CD4-positive, alpha-beta memory T cell (primary cell): ENCODE results near the gene FSTL4. TPM values are rescaled to one million over a fixed set of nuclear protein-coding genes. Genes with fewer than 3 reads are reported as not detected.

Source experiments
- CTCF ChIA-PET: fragments of 350-600 bp; sonication (Branson Sonifier 250); formaldehyde crosslinking; loops from one replicate; lab custom pipeline; 2021; ENCODE audit warnings: inconsistent platforms; ENCODE audit not compliant: partially characterized antibody; lab: Charles Lee
- POLR2A ChIA-PET: fragments of 350-600 bp; sonication (Branson Sonifier 250); formaldehyde crosslinking; loops from one replicate; lab custom pipeline; 2021; ENCODE audit not compliant: partially characterized antibody; lab: Charles Lee
- DNase-seq, 5 donors: peaks; one replicate each; pipeline versions ENCODE4 v3.0.0 to v3.0.0-alpha.2; 2020 to 2022; ENCODE audit warnings: mixed read lengths in 1 of 5
- H3K27ac ChIP-seq: one replicate; pipeline ENCODE4 v1.7.0; 2013; ENCODE audit warnings: low read depth, low read length
- H3K27me3 ChIP-seq: 2 replicates; pipeline ENCODE4 v1.7.0; 2013; ENCODE audit warnings: mild to moderate bottlenecking, low read length, moderate library complexity; ENCODE audit not compliant: insufficient read depth
- H3K36me3 ChIP-seq: 2 replicates; pipeline ENCODE4 v1.7.0; 2013; ENCODE audit warnings: mild to moderate bottlenecking, low read length, moderate library complexity; ENCODE audit not compliant: insufficient read depth
- H3K4me1 ChIP-seq: 2 replicates; pipeline ENCODE4 v1.7.0; 2013; ENCODE audit warnings: mild to moderate bottlenecking, low read length, moderate library complexity; ENCODE audit not compliant: insufficient read depth
- H3K4me3 ChIP-seq, 2 donors: one replicate each; pipeline ENCODE4 v1.7.0; 2013; ENCODE audit warnings: low read length in 2 of 2, mild to moderate bottlenecking in 1 of 2
- H3K9me3 ChIP-seq, 2 donors: one replicate each; pipeline ENCODE4 v1.7.0; 2013; ENCODE audit warnings: low read length in 2 of 2, control low read depth in 1 of 2; ENCODE audit not compliant: control insufficient read depth in 1 of 2
- H3K27ac Mint-ChIP-seq, 7 donors: one replicate each; pipeline ENCODE4 v1.8.0; 2020 to 2021; ENCODE audit warnings: mixed read lengths in 7 of 7, mild to moderate bottlenecking in 6 of 7, inconsistent platforms in 3 of 7, moderate library complexity in 3 of 7
- H3K27me3 Mint-ChIP-seq, 2 donors: one replicate each; pipeline ENCODE4 v1.8.0; 2020 to 2021; ENCODE audit warnings: mixed read lengths in 2 of 2
- H3K36me3 Mint-ChIP-seq, 2 donors: one replicate each; pipeline ENCODE4 v1.8.0; 2020 to 2021; ENCODE audit warnings: mixed read lengths in 2 of 2, inconsistent platforms in 1 of 2, mild to moderate bottlenecking in 1 of 2
- H3K4me1 Mint-ChIP-seq, 4 donors: one replicate each; pipeline ENCODE4 v1.8.0; 2020 to 2021; ENCODE audit warnings: mixed read lengths in 4 of 4, mild to moderate bottlenecking in 1 of 4
- H3K4me3 Mint-ChIP-seq, 8 donors: one replicate each; pipeline ENCODE4 v1.8.0; 2020 to 2021; ENCODE audit warnings: mixed read lengths in 8 of 8, mild to moderate bottlenecking in 7 of 8, moderate library complexity in 6 of 8, inconsistent platforms in 3 of 8
- H3K9me3 Mint-ChIP-seq, 8 donors: one replicate each; pipeline ENCODE4 v1.8.0; 2020 to 2021; ENCODE audit warnings: mixed read lengths in 8 of 8, mild to moderate bottlenecking in 5 of 8, inconsistent platforms in 3 of 8, moderate library complexity in 1 of 8
- intact Hi-C: fragments of 100-400 bp; cut with micrococcal nuclease; formaldehyde crosslinking; loops from one replicate; pipeline ENCODE4 v1.15.1; 2023
- polyA plus RNA-seq, 2 donors: library from polyadenylated mRNA; unstranded; fragments of 300-500 nt; fragmentation: Illumina TruSeq; gene quantifications; one replicate each; pipeline ENCODE4 v1.2.3, GENCODE V29; 2021
- total RNA-seq, 2 experiments: library from RNA; stranded (reverse); gene quantifications; one replicate each; pipeline ENCODE4 v1.2.3, GENCODE V29; 2021

The FSTL4 gene
- total and polyA plus RNA-seq, 4 experiments from 2014 or later = not detected

- ChIA-PET CTCF (interaction anchor here (1.8 kb wide), 1 partner anchor 9 kb away, joined by 8 read pairs; no protein-coding TSS in a partner anchor), POLR2A (no interaction called here)
- Histone ChIP-seq H3K4me1 (no peaks in the 10 kb centered on the region), H3K36me3 (no peaks in the 10 kb centered on the region), H3K9me3 (no peaks in the 10 kb centered on the region), H3K27me3 (no peaks in the 10 kb centered on the region), H3K27ac (no peak overlapping the region), H3K4me3 (no peak overlapping the region)
- H3K4me1 Mint-ChIP-seq = no peaks in the 10 kb centered on the region
- intact Hi-C loops = no loop called here
- no peaks in the 10 kb centered on the region for H3K36me3 Mint-ChIP-seq
- H3K9me3 Mint-ChIP-seq = no peaks in the 10 kb centered on the region
- no peak overlapping the region for H3K4me3 Mint-ChIP-seq
- DNase-seq = no peak
- H3K27me3 Mint-ChIP-seq = no peaks in the 10 kb centered on the region
- no peak overlapping the region for H3K27ac Mint-ChIP-seq
These were observed 334.0 kb downstream of the FSTL4 start for GRCh38 chr5:133278317-133278716.

GRCh38 chr5:133277744-133278143 lies 334.6 kb downstream of the FSTL4 start:
- no peaks in the 10 kb centered on the region for H3K36me3 Mint-ChIP-seq
- H3K27me3 Mint-ChIP-seq = no peaks in the 10 kb centered on the region
- CTCF ChIA-PET = interaction anchor here (1.8 kb wide), 1 partner anchor 10 kb away, joined by 8 read pairs; no protein-coding TSS in a partner anchor
- DNase-seq = no peak
- H3K4me3 Mint-ChIP-seq = no peak overlapping the region
- no peaks in the 10 kb centered on the region for H3K9me3 Mint-ChIP-seq
- no peaks in the 10 kb centered on the region for H3K4me1 Mint-ChIP-seq
- Histone ChIP-seq H3K36me3 (no peaks in the 10 kb centered on the region), H3K4me3 (no peak overlapping the region), H3K9me3 (no peaks in the 10 kb centered on the region), H3K4me1 (no peaks in the 10 kb centered on the region), H3K27ac (no peak overlapping the region), H3K27me3 (no peaks in the 10 kb centered on the region)
- POLR2A ChIA-PET = no interaction called here
- intact Hi-C loops = no loop called here
- H3K27ac Mint-ChIP-seq = no peak overlapping the region

- Histone ChIP-seq H3K9me3 (no peaks in the 10 kb centered on the region), H3K27me3 (no peaks in the 10 kb centered on the region), H3K4me3 (no peak overlapping the region), H3K27ac (no peak overlapping the region), H3K36me3 (no peaks in the 10 kb centered on the region), H3K4me1 (no peaks in the 10 kb centered on the region)
- no peaks in the 10 kb centered on the region for H3K27me3 Mint-ChIP-seq
- no peak overlapping the region for H3K27ac Mint-ChIP-seq
- H3K9me3 Mint-ChIP-seq = no peaks in the 10 kb centered on the region
- intact Hi-C loops = no loop called here
- no peaks in the 10 kb centered on the region for H3K4me1 Mint-ChIP-seq
- ChIA-PET POLR2A (no interaction called here), CTCF (no interaction called here)
- DNase-seq = no peak
- H3K36me3 Mint-ChIP-seq = no peaks in the 10 kb centered on the region
- H3K4me3 Mint-ChIP-seq = no peak overlapping the region
These were observed 336.2 kb downstream of the FSTL4 start for GRCh38 chr5:133276171-133276570.

GRCh38 chr5:133275631-133276030 lies 336.7 kb downstream of the FSTL4 start:
- no peaks in the 10 kb centered on the region for H3K4me1 Mint-ChIP-seq
- H3K36me3 Mint-ChIP-seq = no peaks in the 10 kb centered on the region
- H3K27ac Mint-ChIP-seq = no peak overlapping the region
- ChIA-PET CTCF (interaction anchor here (1.5 kb wide), 1 partner anchor 165 kb away, joined by 4 read pairs; no protein-coding TSS in a partner anchor), POLR2A (no interaction called here)
- no peaks in the 10 kb centered on the region for H3K4me1 ChIP-seq
- intact Hi-C loops = no loop called here
- H3K36me3 ChIP-seq = no peaks in the 10 kb centered on the region
- no peak overlapping the region for H3K4me3 Mint-ChIP-seq
- DNase-seq = no peak
- H3K27me3 ChIP-seq = no peaks in the 10 kb centered on the region
- no peak overlapping the region for H3K4me3 ChIP-seq
- H3K27me3 Mint-ChIP-seq = no peaks in the 10 kb centered on the region
- no peaks in the 10 kb centered on the region for H3K9me3 ChIP-seq
- no peak overlapping the region for H3K27ac ChIP-seq
- H3K9me3 Mint-ChIP-seq = no peaks in the 10 kb centered on the region

GRCh38 chr5:133274597-133274935 lies 337.8 kb downstream of the FSTL4 start:
- ChIA-PET POLR2A (no interaction called here), CTCF (interaction anchor here (1.5 kb wide), 1 partner anchor 164 kb away, joined by 4 read pairs; no protein-coding TSS in a partner anchor)
- H3K4me3 Mint-ChIP-seq = no peak overlapping the region
- no peaks in the 10 kb centered on the region for H3K36me3 Mint-ChIP-seq
- DNase-seq = no peak
- no peaks in the 10 kb centered on the region for H3K4me1 Mint-ChIP-seq
- no peaks in the 10 kb centered on the region for H3K4me1 ChIP-seq
- H3K36me3 ChIP-seq = no peaks in the 10 kb centered on the region
- H3K9me3 Mint-ChIP-seq = no peaks in the 10 kb centered on the region
- no peaks in the 10 kb centered on the region for H3K9me3 ChIP-seq
- H3K27ac ChIP-seq = no peak overlapping the region
- no peak overlapping the region for H3K4me3 ChIP-seq
- no peak overlapping the region for H3K27ac Mint-ChIP-seq
- H3K27me3 ChIP-seq = no peaks in the 10 kb centered on the region
- H3K27me3 Mint-ChIP-seq = no peaks in the 10 kb centered on the region
- intact Hi-C loops = no loop called here

GRCh38 chr5:133273661-133274596 lies 338.4 kb downstream of the FSTL4 start:
- no peak overlapping the region for H3K27ac Mint-ChIP-seq
- CTCF ChIA-PET = interaction anchor here (1.3 kb wide), 1 partner anchor 13 kb away, joined by 3 read pairs; no protein-coding TSS in a partner anchor
- Histone ChIP-seq H3K27ac (no peak overlapping the region), H3K27me3 (no peaks in the 10 kb centered on the region), H3K9me3 (no peaks in the 10 kb centered on the region), H3K36me3 (no peaks in the 10 kb centered on the region), H3K4me3 (no peak overlapping the region), H3K4me1 (no peaks in the 10 kb centered on the region)
- POLR2A ChIA-PET = no interaction called here
- no peaks in the 10 kb centered on the region for H3K4me1 Mint-ChIP-seq
- DNase-seq = no peak
- H3K9me3 Mint-ChIP-seq = no peaks in the 10 kb centered on the region
- intact Hi-C loops = no loop called here
- no peaks in the 10 kb centered on the region for H3K27me3 Mint-ChIP-seq
- no peak overlapping the region for H3K4me3 Mint-ChIP-seq
- no peaks in the 10 kb centered on the region for H3K36me3 Mint-ChIP-seq

- H3K36me3 Mint-ChIP-seq = no peaks in the 10 kb centered on the region
- H3K27me3 ChIP-seq = no peaks in the 10 kb centered on the region
- H3K27ac Mint-ChIP-seq = no peak overlapping the region
- no peaks in the 10 kb centered on the region for H3K36me3 ChIP-seq
- no peaks in the 10 kb centered on the region for H3K4me1 ChIP-seq
- CTCF ChIA-PET = interaction anchor here (2.0 kb wide), 1 partner anchor 162 kb away, joined by 5 read pairs; no protein-coding TSS in a partner anchor
- no peak overlapping the region for H3K4me3 ChIP-seq
- no peak overlapping the region for H3K4me3 Mint-ChIP-seq
- no peak overlapping the region for H3K27ac ChIP-seq
- POLR2A ChIA-PET = no interaction called here
- H3K27me3 Mint-ChIP-seq = no peaks in the 10 kb centered on the region
- no peaks in the 10 kb centered on the region for H3K9me3 Mint-ChIP-seq
- no peaks in the 10 kb centered on the region for H3K9me3 ChIP-seq
- intact Hi-C loops = no loop called here
- DNase-seq = no peak
- H3K4me1 Mint-ChIP-seq = no peaks in the 10 kb centered on the region
These were observed 340.0 kb downstream of the FSTL4 start for GRCh38 chr5:133272345-133272744.
